NCI-H128 (cell line): Measurements from ENCODE around the gene OMP.
"Not testable (repeated sequence)": the region's sequence is repeated elsewhere in the genome, so short reads cannot be mapped to it uniquely, and the experiment has no call there.

Experiments used
- DNase-seq: peaks from one replicate; lab custom pipeline; 2025; ENCODE audit not compliant: unreplicated experiment; lab: John Stamatoyannopoulos, UW

The OMP gene, protein sequence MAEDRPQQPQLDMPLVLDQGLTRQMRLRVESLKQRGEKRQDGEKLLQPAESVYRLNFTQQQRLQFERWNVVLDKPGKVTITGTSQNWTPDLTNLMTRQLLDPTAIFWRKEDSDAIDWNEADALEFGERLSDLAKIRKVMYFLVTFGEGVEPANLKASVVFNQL

DNA sequence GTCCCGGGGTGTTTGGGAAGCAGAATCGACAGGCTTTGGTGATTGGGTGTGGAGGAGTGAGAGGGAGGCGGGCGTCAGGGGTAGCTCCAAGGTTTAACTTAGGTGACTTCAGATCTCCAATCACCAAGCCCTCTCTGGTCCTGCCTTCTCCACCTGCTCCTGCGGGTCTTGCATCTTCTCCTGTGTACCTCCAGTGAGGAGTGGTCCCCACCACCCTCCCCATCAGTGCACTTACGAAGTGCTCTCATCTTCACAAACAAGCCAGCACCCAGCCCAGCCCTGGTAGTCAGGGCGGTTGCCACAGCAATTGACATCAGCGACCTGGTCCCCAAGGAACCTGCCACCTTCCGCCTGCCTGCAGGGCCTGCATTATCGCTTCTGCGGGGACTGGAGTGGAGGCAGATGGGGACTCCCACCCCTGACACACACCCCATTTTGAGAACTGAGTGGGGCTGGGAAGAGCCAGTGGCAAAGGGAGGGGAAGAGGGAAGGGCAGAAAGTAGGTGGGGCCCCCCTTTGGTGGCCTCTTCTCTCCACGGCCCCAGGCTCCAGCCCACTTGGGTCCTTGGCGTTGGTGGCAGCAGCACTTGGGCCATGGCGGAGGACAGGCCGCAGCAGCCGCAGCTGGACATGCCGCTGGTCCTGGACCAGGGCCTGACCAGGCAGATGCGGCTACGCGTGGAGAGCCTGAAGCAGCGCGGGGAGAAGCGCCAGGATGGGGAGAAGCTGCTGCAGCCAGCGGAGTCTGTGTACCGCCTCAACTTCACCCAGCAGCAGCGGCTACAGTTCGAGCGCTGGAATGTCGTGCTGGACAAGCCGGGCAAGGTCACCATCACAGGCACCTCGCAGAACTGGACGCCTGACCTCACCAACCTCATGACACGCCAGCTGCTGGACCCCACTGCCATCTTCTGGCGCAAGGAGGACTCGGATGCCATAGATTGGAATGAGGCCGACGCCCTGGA is at the start of gene OMP:
Gene OMP (plus strand): TSS at position 595 of the 965 bp plus-strand sequence. CDS start 0 bp downstream, at position 595.
- no peak for DNase-seq

DNA sequence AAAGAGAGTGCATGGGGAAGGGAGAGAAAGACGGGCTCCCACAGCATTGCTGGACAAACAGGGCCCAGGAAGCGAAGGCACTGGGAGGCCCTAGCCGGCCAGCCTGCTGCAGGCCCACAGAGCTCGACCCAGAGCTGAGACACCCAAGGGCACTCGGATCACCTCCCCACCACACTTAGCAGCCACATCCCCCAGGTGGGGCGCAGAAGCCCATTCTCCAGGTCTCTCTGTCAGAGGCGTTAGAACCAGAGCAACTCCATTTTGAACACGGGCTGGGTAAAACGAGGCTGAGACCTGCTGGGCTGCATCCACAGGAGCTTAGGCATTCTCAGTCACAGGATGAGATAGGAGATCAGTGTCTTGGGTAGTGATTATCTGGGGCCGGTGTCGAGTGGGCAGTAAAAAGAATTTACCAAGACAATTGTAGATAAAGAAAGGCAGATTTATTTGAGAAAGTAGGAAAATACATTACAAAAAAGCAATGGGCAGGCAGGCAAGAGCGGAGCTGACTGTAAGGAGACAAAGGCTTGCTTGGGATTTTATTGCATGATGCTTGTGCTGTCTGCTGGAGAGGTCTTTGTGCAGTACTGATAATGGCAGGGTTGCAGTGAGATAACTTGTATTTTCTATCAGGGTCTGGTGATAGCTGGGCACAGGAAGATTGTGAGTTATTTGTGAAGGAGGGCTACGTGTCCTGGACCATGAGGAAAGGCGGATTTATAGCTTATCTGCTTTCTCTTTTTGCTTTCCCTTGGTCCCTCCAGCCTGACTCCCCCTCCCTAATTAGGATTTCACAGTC is 49.2 kb upstream of the OMP start:
- DNase-seq = no peak

DNA sequence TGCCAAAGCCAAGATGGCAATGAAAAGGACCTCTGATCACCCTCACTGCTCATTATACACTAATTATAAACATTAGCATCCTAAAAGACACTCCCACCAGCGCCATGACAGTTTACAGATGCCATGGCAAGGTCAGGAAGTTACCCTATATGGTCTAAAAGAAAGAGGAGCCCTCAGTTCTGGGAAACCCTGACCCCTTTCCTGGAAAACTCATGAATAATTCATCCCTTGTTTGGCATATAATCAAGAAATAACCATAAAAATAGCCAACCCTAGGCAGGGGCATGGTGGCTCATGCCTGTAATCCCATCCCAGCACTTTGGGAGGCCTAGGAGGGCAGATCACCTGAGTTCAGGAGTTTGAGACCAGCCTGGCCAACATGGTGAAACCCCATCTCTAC is 48.6 kb upstream of the OMP start:
- no peak for DNase-seq

DNA sequence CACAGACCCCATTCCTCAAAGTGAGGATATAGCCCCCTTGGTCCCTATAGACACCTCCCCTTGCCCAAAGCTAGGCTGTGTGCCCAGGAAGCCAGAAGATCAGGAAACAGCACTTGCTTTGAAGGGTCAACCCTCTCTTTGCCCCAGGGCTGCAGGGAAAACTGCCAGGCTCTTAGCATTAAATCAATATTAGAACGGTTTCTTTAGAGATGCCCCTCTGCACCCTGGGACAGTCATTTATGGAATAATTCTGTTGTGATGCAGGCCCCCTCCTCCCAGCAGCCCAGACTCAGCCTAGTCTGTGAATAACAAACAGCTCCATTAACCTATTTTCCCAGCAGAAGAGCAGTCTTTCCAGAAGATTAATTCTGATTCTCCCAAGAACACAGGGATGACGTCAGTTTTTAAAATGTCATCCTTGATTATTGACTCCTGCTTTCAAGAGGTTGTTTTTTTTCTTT is 47.5 kb upstream of the OMP start:
- no peak for DNase-seq

DNA sequence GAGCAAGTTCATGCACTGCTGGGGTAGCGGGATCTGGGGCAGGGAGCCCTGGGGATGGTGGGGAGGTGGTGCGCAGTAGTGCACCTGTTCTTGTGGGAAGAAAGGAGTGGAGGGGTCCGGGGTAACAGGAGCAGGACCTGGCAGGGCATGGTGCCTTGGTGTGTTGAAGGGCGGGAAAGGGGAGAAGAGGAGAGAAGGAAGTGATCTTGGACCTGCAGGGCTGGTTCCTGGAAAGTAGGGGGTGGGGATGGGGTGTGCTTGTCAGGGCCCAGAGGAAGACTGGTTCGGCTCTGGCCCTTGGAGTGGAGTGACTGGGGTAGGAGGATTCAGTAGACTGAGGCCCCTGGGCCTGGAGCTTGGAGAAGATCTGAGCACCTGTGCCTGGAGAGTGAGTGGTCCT is 46.7 kb upstream of the OMP start:
- no peak for DNase-seq

DNA sequence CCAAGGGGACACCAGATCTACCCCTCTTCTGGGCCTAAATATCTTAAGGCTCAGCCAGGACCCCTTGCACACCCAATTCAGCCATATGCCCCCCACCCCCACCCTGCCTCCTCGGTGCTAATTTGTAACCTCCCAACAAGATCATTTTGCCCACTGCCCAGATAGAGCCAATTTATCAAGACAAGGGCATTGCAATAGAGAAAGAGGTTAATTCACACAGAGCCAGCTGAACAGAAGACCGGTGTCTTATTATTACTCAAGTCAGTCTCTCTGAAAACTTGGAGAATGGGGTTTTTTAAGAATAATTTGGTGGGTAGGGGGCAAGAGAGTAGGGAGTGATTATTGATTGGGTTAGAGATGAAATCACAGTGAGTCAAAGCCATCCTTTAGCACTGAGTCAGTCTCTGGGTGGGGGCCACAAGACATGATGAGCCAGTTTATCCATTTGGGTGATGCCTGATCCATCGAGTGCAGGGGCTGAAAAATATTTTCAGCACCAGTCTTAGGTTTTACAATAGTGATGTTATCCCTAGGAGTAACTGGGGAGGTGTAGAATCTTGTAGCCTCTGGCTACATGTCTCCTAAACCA is 45.7 kb upstream of the OMP start:
- DNase-seq = no peak

DNA sequence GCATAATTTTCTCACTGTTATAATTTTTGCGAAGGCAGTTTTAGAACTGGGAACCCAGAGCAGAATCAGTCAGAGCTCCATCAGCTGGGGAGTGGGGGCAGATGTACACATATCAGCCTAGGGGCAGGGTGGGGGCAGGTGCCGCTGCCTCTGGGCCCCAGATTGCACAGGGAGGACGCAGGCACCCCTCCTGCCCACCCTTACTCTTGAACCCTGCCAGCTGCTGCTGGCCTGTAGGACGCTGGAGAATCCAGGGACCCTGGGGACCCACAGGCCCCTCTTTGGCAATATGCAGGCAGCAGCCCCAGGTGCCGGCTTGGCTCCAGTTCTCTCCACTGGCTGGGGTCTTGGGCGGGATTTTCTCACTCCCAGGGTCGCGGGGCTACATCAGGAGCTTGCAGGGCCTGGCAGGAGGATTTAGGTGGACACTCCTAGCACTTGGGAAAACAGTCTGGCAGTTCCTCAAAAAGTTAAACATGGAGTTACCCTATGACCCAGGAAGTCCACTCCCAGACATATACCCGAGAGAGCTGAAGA is 44.6 kb upstream of the OMP start:
- DNase-seq = no peak

DNA sequence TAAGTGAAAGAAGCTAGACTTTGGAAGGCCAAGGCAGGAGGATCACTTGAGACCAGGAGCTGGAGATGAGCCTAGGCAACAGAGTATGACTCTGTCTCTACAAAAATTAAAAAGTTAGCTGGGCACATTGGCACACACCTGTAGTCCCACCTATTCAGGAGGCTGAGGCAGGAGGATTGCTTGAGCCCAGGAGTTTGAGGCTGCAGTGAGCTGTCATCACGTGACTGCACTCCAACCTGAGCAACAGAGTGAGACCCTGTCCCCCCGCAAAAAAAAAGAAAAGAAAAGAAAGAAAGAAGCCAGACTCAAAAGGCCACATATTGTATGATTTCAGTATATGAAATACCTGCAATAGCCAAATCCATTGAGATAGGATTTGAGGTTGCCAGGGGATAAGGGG is 43.7 kb upstream of the OMP start:
- DNase-seq = no peak

DNA sequence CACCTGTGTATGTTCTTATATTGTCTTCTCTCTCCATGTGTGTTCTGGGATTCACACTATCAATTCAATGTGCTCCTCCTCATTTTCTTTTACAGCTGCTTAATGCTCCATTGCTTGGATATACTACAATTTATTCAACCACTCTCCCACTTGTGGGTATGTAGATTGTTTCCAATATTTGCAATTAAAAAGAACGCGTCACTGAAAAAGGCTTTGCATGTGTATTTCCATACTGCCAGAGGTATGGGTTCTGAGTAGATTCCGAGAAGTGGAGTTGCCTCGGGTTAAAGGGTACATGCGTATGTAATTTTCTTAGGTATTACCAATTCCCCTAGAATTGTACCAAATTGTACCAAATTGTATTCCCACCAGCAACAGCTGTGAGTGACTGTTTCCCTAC is 42.8 kb upstream of the OMP start:
- no peak for DNase-seq

DNA sequence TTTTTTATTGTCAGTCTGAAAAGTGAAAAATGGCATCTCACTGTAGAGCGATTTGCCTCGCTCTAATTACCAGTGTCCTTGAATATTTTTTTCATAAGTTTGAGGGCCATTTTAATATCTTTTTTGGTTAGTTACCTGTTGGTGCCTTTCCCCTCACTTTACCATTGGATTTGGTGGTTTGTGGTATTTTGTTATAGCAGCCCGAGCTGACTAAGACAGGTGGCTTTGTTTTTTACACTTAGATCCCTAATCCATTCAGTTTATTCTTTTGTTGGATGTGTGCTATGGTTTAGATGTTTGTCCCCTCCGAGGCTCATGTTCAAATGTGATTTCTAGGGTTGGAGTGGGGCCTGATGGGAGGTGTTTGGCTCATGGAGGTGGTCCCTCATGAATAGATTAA is 42.4 kb upstream of the OMP start:
- DNase-seq = no peak

DNA sequence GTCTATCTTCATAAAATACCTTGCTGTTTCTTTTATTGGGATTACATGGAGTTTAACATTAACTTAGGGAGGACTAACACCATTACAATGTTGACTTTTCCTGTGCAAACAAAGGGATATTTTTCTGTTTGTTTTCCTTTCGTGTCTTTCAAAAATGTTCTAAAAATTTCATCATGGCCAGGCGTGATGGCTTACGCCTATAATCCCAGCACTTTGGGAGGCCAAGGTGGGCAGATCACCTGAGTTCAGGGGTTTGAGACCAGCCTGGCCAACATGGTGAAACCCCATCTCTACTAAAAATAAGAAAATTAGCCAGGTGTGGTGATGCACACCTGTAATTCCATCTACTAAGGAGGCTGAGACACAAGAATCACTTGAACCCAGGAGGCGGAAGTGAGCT is 41.4 kb upstream of the OMP start:
- DNase-seq = not testable (repeated sequence)

DNA sequence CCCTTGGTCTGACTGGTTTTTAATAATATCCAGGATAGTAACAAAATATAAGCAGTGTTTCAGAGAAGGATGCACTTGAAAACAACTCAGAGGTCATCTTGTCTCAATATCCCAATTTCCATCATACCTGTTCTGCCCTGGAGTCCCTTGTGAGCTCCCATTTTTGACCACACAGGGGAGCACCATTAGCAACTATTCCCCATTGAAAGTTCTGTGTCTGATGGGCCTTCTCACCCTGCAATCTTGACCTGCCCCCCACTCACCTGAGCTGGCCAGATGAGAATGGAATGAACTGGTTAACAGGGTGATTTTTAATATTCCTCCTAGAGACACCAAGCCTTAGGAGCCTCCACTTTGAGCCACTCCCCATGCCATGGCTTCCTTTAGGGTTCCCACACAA is 39.7 kb upstream of the OMP start:
- no peak for DNase-seq

DNA sequence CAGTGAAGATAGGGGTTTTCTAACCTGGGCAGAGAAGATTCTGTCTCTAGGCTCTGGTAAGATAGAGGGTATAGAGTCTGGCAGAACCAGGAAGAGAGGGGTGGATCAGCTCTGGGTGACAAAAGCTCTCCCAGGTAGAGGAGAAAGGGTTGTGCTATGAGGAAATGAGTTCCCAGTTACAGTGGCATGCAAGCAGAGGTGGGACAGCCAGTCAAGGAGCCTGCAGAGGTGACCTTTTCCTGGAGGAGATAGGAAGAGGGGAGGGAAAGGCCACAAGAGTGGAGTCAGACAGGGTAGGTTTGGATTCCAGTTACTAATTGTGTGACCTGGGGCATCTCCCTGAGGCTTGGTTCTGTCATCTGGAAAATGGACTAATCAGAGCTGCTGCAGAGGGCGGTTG is 39.2 kb upstream of the OMP start:
- no peak for DNase-seq

DNA sequence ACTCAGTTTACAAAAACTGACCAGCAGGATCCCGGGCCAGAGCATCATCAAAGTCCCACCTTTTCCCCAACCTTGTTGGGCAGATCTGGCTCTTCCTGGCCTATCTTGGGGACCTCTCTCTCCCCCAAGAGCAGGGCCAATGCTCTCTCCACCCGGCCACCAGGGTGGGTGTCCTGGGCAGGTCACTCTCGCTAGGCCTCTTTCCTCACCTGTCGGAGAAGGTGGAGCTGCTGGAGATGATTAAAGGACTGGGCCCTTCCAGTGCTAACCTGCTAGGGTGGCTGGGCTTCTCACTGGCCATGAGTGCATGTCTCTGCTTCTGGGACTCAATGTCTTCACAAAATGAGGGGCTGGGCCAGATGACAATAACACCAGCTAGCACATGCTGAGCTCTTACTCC is 38.8 kb upstream of the OMP start:
- DNase-seq = no peak

DNA sequence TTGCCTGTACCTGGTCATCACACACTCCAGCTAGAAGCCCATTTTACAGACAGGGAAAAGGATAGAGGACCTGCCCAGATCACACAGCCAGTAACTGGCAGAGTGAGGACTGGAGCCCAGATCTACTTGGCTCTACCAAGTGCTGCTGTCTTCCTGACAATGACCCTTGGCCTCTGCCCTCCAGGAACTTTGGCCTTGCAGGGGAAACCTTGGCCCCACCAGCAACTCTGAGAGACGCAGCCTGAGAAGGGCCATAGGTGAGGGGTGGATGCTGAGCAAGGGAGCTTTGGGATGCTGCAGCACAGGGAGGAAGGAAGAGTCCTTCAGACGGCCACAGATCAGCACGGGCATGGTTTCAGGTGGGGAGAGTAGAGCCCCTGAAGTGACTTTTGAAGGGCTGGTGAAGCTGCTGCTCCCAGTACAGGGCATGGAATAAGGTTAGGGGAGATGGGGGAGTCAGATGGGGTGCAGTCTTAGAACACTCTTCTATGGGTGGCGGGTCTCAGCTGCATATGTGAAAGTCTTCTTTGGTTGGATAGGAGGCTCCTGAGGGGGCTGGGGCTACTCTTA is 37.9 kb upstream of the OMP start:
- DNase-seq = no peak

DNA sequence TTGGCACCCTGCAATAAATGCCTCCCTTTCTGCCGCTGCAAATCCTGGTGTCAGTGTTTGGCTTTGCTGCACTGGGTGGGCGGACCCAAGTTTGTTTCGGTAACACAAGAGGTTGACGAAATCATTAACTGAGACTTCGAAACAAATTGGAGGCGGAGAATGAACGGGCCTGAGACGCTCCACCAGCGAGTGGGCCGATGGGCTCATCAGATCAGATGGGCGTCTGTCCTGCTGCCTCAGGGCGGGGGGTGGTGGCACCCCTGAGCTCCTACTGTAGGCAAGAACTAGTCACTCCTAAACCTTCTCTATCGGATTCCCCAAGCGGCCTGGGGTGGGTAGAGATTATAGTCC is 36.8 kb upstream of the OMP start:
- no peak for DNase-seq

DNA sequence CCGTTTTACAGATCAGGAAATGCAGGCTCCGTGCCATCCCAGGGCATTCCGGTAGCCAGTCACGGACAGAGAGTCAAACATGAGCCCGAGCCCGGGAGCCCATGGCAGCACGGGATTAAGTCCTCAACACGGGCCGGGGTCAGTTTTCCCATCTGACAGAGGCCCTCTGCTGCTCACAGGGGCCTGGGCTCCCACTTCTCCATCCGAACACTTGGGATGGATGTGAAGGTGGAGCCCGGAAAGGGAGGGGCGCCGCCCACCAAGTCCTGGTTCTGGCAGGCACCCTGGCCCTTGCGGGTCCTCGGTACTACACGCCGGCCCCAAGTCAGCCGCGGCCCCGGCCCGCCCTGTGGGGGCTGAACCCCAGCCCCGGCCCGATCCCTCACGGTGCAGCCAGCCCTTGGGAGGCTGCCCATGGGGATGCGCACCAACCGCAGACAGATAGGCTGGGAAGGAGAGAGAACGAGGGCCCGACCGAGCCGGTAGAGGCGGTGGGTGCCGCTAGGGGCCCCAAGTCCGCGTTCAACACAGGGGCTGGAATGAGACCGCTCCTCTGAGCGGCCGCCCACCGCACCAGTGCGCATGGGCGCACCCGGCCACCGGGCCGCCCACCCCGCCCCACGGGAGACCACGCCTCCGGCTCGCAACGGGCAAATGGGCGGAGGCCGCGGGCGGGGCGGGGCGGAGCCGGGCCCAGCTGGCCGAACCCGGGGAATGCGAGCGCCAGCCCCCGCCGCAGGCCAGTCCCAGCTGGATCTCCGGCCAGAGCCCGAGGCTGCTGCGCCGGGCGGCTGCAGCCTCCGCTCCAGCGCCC is 36.2 kb upstream of the OMP start, which contains the start of gene CAPN5:
Gene CAPN5 (plus strand): TSS at position 743 of the 814 bp plus-strand sequence. CDS start 17,916 bp downstream, outside the sequence.
- peak; percentile 64 for DNase-seq

DNA sequence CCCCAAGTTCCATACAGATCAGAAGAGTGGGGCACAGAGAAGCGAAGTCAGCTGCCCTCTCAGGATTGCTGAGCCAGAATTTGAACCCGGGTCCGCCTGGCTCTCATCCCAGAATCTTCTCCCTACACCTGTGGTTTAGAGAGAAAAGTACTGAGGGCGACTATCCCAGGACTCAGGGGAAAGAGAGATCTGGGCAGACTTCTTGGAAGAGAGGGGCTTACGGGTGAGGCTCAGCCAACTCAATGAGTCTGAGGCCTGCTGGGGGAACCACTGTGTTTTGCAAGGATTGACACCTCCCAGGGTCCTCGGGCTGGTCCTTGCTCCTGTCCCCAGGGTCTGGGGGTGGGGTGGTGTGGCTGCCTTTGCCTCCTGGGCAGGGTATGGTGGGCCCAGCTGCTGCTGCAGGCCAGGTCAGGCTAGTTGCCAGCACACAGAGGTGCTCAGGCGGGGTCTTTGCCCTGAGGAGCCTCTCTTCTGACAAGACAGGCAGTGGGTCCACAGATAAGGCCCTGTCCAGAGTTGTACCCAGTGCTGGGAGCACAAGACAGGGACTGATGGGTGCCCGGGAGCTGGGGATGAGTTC is 34.7 kb upstream of the OMP start:
- no peak for DNase-seq
